HG03064 (cell line): ENCODE measurements around the gene UBE3C.
"Not testable (repeated sequence)": the region's sequence is repeated elsewhere in the genome, so short reads cannot be mapped to it uniquely, and the experiment has no call there.

Experiments
- ATAC-seq: cut with Tn5 transposase; IDR thresholded peaks from one replicate; pipeline ENCODE4 v1.9.1; 2021; ENCODE audit warnings: low read depth; ENCODE audit not compliant: unreplicated experiment

The UBE3C gene

GRCh38 chr7:157129907-157130460 is 8.7 kb upstream of the UBE3C start:
- no peak for ATAC-seq

- ATAC-seq: not testable (repeated sequence)
Observed at GRCh38 chr7:157130849-157131248, 7.9 kb upstream of the UBE3C start.

- ATAC-seq: no peak
Observed at GRCh38 chr7:157132796-157133195, 5.9 kb upstream of the UBE3C start.

GRCh38 chr7:157133304-157133703 is 5.4 kb upstream of the UBE3C start:
- ATAC-seq: no peak

GRCh38 chr7:157136372-157136771 is 2.4 kb upstream of the UBE3C start:
- no peak for ATAC-seq

GRCh38 chr7:157138101-157138423 is 664 bp upstream of the UBE3C start:
- ATAC-seq: no peak

GRCh38 chr7:157139111-157139809 is 534 bp downstream of the UBE3C start:
- ATAC-seq: peak; percentile 71

GRCh38 chr7:157139810-157140510 is 1.2 kb downstream of the UBE3C start:
- ATAC-seq: no peak

GRCh38 chr7:157140511-157140905 is 1.8 kb downstream of the UBE3C start:
- ATAC-seq: no peak

- ATAC-seq: no peak
Observed at GRCh38 chr7:157141525-157142060, 2.9 kb downstream of the UBE3C start.

- ATAC-seq: no peak
Observed at GRCh38 chr7:157143788-157144187, 5.1 kb downstream of the UBE3C start.

- no peak for ATAC-seq
Observed at GRCh38 chr7:157149317-157149716, 10.6 kb downstream of the UBE3C start.

GRCh38 chr7:157150882-157151281 is 12.2 kb downstream of the UBE3C start:
- no peak for ATAC-seq

GRCh38 chr7:157151626-157152339 is 13.1 kb downstream of the UBE3C start:
- no peak for ATAC-seq

GRCh38 chr7:157152391-157152937 is 13.7 kb downstream of the UBE3C start:
- ATAC-seq: no peak

- no peak for ATAC-seq
Observed at GRCh38 chr7:157153260-157153659, 14.5 kb downstream of the UBE3C start.

GRCh38 chr7:157155959-157156358 is 17.2 kb downstream of the UBE3C start:
- ATAC-seq: no peak

- no peak for ATAC-seq
Observed at GRCh38 chr7:157158400-157158799, 19.7 kb downstream of the UBE3C start.

- ATAC-seq: not testable (repeated sequence)
Observed at GRCh38 chr7:157159537-157159936, 20.8 kb downstream of the UBE3C start.

- no peak for ATAC-seq
Observed at GRCh38 chr7:157160433-157160832, 21.7 kb downstream of the UBE3C start.

- ATAC-seq: no peak
Observed at GRCh38 chr7:157165987-157166386, 27.3 kb downstream of the UBE3C start.
